Raji (cell line): ENCODE data around the gene HNRNPC.

ENCODE experiments used
- POLR2A ChIP-seq: IDR thresholded peaks from 2 replicates; pipeline ENCODE4 v1.6.1; 2011; ENCODE audit warnings: low read depth, low read length, control low read depth; ENCODE audit not compliant: insufficient read depth

Gene HNRNPC

GRCh38 chr14:21194597-21194996, 74.6 kb downstream of the HNRNPC start:
- TF ChIP-seq POLR2A = no peak

- no peak for TF ChIP-seq POLR2A
Observed at GRCh38 chr14:21192875-21193535, 76.2 kb downstream of the HNRNPC start.

GRCh38 chr14:21192447-21192822, 76.8 kb downstream of the HNRNPC start:
- TF ChIP-seq POLR2A = no peak

DNA sequence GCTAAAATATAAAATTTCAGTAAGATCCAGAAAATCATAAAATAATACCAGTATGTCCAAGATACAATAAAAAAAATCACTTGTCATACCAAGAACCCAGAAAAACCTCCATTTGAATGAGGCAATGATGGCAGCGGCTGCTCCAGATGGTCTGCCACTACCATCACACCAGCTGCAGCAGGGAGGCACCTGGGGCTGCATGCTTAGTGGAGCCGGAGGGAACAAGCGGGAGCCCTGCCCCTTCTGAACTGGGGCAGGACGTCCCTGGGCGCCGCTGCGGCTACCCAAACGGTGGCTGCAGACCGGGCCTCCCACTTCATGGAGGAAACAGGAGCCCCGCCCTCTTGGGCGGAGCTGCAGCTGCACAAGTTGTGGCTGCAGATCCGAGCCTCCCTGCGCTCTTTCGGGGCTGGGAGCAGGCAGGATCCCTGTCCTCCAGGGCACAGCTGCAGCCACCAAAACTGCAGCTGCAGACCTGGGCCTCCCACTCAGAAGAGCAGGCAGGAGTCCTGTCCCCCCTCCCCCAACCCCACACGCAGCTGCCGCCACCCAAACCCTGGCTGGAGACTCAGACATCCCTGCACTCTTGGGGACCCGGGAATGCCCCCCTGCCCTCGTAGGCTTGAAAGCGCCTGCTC, 77.3 kb downstream of the HNRNPC start:
- TF ChIP-seq POLR2A = peak; percentile 52; the same call in 1 of the 2 replicates

DNA sequence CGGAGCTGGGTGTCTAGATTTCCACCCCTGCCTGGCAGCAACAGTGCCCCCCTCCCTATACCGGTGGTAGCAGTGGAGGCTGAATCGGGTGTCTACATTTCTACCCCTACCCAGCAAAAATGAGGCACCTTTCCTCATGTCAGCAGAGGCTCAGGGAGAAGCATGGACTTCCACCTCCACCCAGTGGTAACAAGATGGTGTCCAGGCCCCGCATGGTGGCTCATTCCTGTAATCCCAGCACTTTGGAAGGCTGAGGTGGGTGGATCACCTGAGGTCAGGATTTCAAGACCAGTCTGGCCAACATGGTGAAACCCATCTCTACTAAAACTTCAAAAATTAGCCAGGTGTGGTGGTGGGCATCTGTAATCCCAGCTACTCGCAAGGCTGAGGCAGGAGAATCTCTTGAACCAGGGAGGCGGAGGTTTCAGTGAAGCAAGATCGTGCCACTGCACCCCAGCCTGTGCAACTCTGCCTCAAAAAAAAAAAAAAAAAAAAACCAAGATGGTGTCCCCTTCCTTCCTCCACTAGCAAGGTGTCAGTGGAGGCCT, 77.9 kb downstream of the HNRNPC start:
- TF ChIP-seq POLR2A = no peak

- TF ChIP-seq POLR2A = no peak
Observed at GRCh38 chr14:21185491-21185890, 83.8 kb downstream of the HNRNPC start.

DNA sequence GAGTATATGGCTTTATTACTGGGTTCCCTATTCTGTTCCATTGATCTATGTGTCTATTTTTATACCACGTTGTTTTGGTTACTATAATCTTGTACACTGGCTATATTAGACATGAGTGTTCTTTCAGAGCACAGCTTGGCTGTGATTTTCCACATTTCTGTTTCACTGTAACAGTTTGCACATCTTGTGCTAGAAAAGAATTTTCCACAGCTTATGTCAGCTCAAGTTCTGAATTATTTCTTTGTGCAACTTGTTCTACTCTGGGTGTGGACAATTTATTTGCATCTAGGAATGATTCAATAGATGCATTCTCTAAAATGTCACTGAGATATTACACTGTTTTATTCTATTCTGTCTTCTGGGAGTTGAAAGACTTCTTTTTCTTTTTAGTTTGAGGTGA, 85.0 kb downstream of the HNRNPC start:
- no peak for TF ChIP-seq POLR2A

- no peak for TF ChIP-seq POLR2A
Observed at GRCh38 chr14:21182166-21182565, 87.1 kb downstream of the HNRNPC start.

GRCh38 chr14:21171128-21171527, 98.1 kb downstream of the HNRNPC start:
- no peak for TF ChIP-seq POLR2A

DNA sequence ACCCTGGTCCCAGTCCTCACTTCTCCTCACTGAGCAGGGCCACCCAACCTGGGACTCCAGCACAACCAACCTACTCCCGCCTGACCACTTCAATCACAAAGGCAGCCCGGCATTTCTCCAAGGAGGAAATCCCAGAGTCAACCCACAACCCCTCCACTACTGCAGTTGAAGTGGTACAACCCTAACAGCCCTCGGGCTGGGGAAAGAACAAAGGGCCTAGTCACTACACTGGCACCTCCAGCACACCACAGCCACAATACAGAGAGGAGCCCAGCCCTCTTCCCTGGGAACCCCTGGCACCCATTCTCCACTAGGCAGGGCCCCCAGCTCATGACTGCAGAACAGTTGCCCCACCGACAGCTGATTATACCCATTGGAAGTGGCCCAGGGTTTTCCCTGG, 99.7 kb downstream of the HNRNPC start:
- TF ChIP-seq POLR2A = no peak

- TF ChIP-seq POLR2A = no peak
Observed at GRCh38 chr14:21168055-21168454, 101.2 kb downstream of the HNRNPC start.

GRCh38 chr14:21163871-21164291, 105.4 kb downstream of the HNRNPC start:
- no peak for TF ChIP-seq POLR2A

- TF ChIP-seq POLR2A = no peak
Observed at GRCh38 chr14:21162081-21162480, 107.2 kb downstream of the HNRNPC start.

GRCh38 chr14:21160061-21160610, 109.1 kb downstream of the HNRNPC start:
- TF ChIP-seq POLR2A = no peak
